GM19238 (cell line): Measurements from ENCODE around the gene DLG4.

Experiments
- DNase-seq: peaks from one replicate; pipeline ENCODE4 v3.0.0; 2011; ENCODE audit warnings: low spot score; ENCODE audit not compliant: insufficient read length

The DLG4 gene

DNA sequence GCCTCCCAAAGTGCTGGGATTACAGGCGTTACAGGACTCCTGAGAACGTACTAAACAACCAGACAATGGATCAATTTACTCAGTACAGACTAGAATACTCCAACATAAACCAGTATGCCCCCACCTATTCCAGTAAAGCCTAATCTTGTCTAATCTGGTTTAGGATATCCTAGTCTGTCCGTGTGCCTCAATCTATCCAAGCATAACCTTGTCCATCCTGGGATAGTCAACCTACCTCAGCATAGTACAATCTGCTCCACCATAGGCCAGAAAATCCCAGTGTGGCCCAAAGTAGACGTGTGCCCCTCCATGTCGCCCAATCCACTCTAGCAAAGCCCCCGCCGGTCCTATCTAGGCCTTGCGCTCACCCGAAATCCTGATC, 14.1 kb upstream of the DLG4 start:
- no peak for DNase-seq

GRCh38 chr17:7232114-7232513, 12.5 kb upstream of the DLG4 start:
- no peak for DNase-seq

DNA sequence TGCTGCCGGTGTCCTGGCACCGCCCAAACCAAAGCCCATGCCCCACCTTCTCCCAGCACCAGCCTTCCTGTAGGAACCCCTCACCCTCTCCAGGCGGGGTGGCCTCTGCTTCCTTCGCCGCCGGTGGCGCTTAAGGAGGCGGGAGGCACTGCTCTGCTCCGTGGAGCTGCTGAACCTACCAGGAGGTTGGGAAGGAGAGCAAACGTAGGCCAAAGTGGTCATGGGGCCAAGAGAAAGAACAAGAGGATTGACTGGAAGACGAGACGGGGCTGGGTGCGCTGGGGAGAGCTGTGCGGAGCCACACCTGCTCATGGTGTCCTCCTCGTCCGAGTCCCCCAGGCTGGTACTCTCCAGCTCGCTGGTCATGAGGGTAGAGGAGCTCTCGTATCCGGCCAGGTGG, 9.9 kb upstream of the DLG4 start:
- no peak for DNase-seq

DNA sequence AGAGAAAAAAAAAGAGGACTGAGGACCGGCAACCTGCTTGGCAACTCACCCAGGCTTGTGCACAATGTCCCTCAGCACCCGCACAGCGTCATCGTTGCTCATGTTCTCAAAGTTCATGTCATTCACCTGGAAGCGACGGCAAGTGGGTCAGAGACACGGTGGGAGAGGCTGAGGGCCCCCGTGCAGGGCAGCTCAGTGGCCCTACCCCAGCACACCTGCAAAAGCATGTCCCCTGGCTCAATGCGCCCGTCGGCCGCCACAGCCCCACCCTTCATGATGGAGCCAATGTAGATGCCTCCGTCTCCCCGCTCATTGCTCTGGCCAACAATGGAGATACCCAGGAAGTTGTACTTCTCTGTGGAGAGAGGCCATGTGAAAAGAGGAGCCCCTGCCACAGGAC, 9.3 kb upstream of the DLG4 start:
- no peak for DNase-seq

DNA sequence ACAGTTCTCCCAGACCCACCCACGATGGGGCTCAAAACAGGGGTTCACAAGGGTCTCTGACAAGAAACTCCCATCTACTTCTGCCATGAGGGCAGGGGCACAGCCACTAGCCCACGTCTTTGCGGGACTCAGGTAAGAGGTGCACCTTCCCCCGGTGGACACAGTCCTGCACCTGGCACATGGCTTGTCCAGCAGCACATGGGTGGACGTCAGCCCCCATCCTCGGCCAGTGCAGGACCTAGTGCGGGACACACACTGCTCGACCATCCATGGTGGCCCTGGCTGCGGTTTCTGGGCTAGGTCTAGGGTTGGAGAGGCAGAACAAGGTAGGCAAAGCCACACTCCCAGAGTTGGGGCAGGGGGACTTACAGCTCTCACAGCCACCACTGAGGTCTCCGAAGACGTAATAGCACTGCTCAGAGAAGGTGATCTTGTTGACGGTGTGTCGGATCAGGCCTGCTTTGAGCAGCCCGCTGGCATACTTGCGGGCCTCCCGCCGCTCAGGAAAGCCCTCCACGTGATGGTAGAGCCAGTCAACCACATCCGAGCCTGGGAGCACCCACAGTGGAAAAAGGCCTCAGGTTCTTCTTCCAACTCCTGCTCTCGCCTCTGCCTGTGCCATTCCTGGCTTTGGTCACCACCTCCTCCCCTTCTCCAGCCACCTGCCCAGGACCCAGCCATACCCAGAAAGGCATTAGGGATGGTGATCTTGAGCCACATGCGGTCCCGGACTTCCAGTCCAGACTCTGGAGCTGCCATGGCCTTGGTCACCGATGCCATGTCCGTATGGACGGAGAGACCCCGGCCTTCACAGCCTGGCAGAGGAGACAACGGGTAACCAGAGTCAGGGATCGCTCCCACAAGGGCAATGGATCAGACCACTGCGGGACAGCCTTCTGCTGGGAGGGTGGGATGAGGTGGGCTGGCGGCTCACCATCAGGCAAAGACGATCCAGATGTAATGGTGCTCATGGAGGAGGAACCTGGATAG, 7.4 kb upstream of the DLG4 start:
- DNase-seq, result no peak

GRCh38 chr17:7225711-7226331, 6.2 kb upstream of the DLG4 start:
- no peak for DNase-seq

GRCh38 chr17:7224661-7225111, 5.0 kb upstream of the DLG4 start:
- DNase-seq, result no peak

GRCh38 chr17:7224110-7224509, 4.5 kb upstream of the DLG4 start:
- no peak for DNase-seq

DNA sequence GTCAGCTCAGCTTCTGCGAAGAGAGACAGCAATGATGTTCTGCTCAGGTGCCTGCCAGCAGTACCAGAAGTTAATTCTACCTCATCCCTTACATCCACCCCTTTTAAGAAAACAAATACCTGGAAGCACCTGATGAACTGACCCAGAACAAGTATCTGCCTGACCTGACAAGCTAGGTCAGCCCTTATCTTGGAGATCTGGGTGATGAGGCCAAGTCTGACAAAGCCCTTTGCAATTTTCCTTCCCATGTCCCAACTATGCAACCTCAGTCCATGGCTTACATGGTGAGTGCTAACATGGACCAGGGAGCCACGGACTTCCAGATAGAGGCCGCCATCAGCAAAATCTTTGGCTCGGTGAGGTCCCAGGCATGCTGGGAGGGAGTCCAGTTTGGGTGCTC, 3.7 kb upstream of the DLG4 start:
- DNase-seq, result no peak

DNA sequence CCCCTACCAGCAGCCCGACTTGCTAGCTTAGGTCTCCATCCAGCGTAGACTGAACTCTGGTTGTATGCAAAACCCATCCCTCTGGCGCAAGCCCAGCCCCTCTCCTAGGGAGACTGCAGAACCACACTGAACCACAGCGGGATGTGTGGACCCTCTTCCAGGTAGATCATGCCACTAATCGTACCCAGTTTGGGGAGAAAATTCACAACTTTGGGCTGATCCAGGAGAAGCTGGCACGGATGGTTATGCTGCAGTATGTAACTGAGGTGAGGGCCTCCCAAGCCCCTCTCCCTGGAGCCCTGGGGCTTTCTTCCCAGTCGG, 3.3 kb upstream of the DLG4 start:
- DNase-seq, result no peak

GRCh38 chr17:7222093-7222971, 2.7 kb upstream of the DLG4 start:
- no peak for DNase-seq

- DNase-seq, result no peak
Observed at GRCh38 chr17:7221278-7222092, 1.8 kb upstream of the DLG4 start.

DNA sequence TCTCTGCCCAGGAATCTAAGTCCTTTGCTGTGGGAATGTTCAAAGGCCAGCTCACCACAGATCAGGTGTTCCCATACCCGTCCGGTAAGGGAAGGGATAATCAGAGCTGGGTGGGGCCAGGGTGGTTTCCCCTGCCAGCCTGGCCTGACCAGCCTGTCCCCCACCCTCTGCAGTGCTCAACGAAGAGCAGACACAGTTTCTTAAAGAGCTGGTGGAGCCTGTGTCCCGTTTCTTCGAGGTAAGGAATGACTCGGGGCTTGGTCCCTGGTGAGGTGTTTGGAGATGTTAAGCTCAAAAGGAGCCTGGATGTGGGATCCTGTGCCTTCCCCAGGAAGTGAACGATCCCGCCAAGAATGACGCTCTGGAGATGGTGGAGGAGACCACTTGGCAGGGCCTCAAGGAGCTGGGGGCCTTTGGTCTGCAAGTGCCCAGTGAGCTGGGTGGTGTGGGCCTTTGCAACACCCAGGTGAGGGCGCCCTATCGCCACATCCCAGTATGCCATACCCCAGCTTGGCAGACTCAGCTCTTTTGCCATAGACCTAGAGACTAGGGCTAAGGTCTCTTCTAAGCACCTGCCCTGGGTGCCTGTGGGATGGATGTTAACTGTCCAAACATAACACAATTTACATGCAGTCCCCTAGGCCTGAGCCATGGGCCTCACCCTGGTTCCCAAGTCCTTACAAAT, 1.1 kb upstream of the DLG4 start:
- DNase-seq, result peak; percentile 70

DNA sequence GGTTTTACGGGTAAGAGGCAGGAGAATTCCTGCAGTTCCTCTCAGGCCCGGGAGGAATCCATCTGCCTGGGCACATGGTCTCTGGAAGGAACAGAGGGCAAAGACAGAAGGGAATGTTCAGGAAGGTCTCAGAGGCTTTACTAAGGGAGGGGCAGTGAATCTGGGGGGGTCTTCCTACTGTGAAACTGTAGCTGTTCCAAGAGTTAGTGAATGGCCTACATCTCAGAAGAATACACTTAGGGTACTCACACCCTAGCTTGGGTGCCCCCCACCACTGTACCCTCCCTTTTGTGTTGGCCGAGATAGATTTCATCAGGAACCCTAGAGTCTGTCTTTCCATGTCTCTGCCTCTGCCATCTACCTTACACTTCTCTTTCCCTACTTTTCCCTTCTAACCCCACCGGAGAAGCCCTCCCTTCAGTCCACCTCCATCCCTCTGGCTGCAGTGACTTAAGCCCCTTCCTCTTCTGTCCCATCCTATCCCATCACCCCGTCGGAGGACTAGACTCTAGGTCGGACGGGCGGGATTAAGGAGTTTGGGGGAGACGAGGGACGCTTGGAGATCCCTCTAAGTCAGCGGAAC, 316 bp downstream of the DLG4 start:
- no peak for DNase-seq

DNA sequence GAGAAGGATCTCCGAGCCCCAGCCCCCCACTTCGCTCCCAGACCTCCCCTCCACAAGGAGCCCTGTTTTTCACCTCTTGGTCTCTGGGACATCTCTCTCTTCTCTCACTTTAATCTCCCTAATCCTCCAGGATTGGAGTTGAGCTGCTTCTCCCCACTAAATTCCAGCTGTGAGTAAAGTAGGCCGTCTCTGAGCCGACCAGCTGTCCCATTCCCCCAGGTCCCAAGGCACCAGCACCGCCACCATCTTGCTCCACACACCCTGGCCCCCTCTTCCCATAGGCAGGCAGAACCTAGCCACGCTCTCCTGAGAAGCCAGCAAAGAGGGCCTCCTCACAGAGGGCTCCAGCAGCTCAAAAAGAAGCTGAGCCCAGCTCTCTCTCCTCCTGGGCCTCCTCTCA, 878 bp downstream of the DLG4 start:
- DNase-seq, result no peak

DNA sequence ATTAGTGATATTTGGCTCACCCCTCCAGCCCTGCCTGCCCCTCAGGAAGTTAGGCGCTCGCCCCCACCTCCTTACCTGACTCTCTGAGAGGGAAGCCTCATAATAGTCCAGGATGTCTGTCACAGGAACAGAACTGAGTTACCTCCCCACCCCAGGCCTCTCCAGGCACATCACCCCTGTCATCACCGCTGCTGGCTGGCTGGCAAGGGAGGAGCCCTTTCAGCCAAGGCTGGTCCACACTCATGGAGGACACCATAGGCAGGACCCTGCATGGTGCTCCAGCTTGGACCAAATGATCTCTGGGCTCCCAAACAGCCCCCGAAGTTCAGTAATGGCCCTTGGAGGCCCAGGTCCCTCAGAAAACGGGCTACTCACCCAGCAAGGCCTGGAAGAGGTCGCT, 1.5 kb downstream of the DLG4 start:
- no peak for DNase-seq

DNA sequence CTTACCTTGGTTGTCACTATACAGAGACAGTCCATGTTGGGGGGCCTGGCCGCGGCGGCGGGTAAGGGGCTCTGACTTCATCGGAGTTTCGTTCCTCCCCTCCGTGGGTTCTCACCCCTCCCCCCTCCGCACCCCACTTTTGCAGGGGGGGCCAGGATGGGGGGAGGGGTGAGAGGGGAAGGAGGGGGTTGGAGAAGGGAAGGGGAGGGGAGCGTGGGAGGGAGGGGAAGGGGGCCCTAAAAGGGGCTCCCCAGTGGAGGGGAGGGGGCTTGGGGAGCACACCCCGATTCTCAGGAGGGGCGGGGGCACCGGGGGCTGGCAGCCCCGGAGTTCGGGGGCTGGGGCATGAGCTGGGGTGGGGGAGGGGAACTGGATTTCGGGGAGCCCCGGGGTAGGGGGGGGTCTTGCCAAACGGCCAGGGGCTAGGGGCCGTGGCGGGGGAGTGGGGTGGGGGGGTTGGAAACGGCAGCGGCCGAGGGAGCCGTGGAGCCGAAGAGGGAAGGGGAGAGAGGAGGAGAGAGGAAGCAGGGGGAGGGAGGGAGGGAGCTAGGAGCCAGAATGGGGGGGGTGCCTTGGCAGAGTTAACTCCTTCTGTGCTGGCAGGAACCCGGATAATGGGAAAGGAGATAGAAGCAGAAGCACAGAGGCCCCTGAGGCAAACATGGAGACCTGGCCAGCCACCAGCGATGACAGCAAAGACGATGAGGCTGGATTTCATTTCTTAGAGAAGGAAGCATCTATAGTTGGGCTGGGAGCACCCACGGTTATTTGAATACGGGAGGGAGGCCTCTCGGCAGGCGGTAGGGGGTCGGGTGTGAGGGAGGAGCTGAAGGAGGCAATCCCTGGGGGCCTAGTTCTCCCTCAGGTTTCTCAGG, 2.3 kb downstream of the DLG4 start:
- no peak for DNase-seq

- no peak for DNase-seq
Observed at GRCh38 chr17:7216242-7217112, 3.2 kb downstream of the DLG4 start.
